Raji (cell line): ENCODE data around the gene THADA.
A peak's percentile ranks its signal among the peaks of the same experiment; 100 is the strongest.

Experiments used
- POLR2A ChIP-seq: IDR thresholded peaks from 2 replicates; pipeline ENCODE4 v1.6.1; 2011; ENCODE audit warnings: low read depth, low read length, control low read depth; ENCODE audit not compliant: insufficient read depth

The THADA gene

GRCh38 chr2:43240766-43241150 is 355.1 kb downstream of the THADA start:
- no peak for TF ChIP-seq POLR2A

- no peak for TF ChIP-seq POLR2A
Measured at GRCh38 chr2:43239981-43240765, 355.7 kb downstream of the THADA start.

GRCh38 chr2:43238813-43239212 is 357.0 kb downstream of the THADA start:
- no peak for TF ChIP-seq POLR2A

GRCh38 chr2:43238176-43238575 is 357.7 kb downstream of the THADA start:
- no peak for TF ChIP-seq POLR2A

- 0 out of 2 replicates have a peak, but pooled peaks have one; percentile 11 for TF ChIP-seq POLR2A
Measured at GRCh38 chr2:43233218-43234212, 362.3 kb downstream of the THADA start.

- no peak for TF ChIP-seq POLR2A
Measured at GRCh38 chr2:43230951-43231827, 364.6 kb downstream of the THADA start.

GRCh38 chr2:43230351-43230885 is 365.4 kb downstream of the THADA start:
- no peak for TF ChIP-seq POLR2A

- no peak for TF ChIP-seq POLR2A
Measured at GRCh38 chr2:43228756-43229659, 366.8 kb downstream of the THADA start.

- TF ChIP-seq POLR2A = no peak
Measured at GRCh38 chr2:43228321-43228751, 367.5 kb downstream of the THADA start.

- no peak; the same call in 1 of the 2 replicates for TF ChIP-seq POLR2A
Measured at GRCh38 chr2:43227830-43228281, 368.0 kb downstream of the THADA start.

GRCh38 chr2:43226955-43227829 is 368.6 kb downstream of the THADA start:
- peak; percentile 32 for TF ChIP-seq POLR2A

GRCh38 chr2:43226558-43226954 is 369.3 kb downstream of the THADA start, which contains the start of gene ZFP36L2:
Gene ZFP36L2 (minus strand): TSS chr2:43226606. CDS start chr2:43226315, 291 bp downstream.
- peak; percentile 89 for TF ChIP-seq POLR2A

GRCh38 chr2:43225788-43226557 is 369.9 kb downstream of the THADA start:
- no peak; the same call in 1 of the 2 replicates for TF ChIP-seq POLR2A
